HG03066 (cell line): Measurements from ENCODE around the gene PTPRN2.

Experiments
- ATAC-seq: cut with Tn5 transposase; IDR thresholded peaks from one replicate; pipeline ENCODE4 v1.9.1; 2021; ENCODE audit warnings: low read depth; ENCODE audit not compliant: unreplicated experiment

Gene PTPRN2

GRCh38 chr7:158020706-158021095, 566.9 kb downstream of the PTPRN2 start:
- ATAC-seq = no peak

GRCh38 chr7:158019726-158020705, 567.6 kb downstream of the PTPRN2 start:
- ATAC-seq = no peak

- ATAC-seq = no peak
Observed at GRCh38 chr7:158018971-158019645, 568.5 kb downstream of the PTPRN2 start.

GRCh38 chr7:158018098-158018762, 569.4 kb downstream of the PTPRN2 start:
- no peak for ATAC-seq

- ATAC-seq = no peak
Observed at GRCh38 chr7:158017111-158018097, 570.2 kb downstream of the PTPRN2 start.

GRCh38 chr7:158016180-158017097, 571.2 kb downstream of the PTPRN2 start:
- ATAC-seq = no peak

- no peak for ATAC-seq
Observed at GRCh38 chr7:158015403-158016179, 572.0 kb downstream of the PTPRN2 start.

- ATAC-seq = no peak
Observed at GRCh38 chr7:158014976-158015375, 572.6 kb downstream of the PTPRN2 start.

GRCh38 chr7:158013085-158013668, 574.4 kb downstream of the PTPRN2 start:
- no peak for ATAC-seq

- ATAC-seq = no peak
Observed at GRCh38 chr7:158011941-158012340, 575.7 kb downstream of the PTPRN2 start.

GRCh38 chr7:158010961-158011693, 576.5 kb downstream of the PTPRN2 start:
- ATAC-seq = no peak

GRCh38 chr7:158009886-158010285, 577.7 kb downstream of the PTPRN2 start:
- no peak for ATAC-seq

- no peak for ATAC-seq
Observed at GRCh38 chr7:158008267-158008666, 579.4 kb downstream of the PTPRN2 start.

- no peak for ATAC-seq
Observed at GRCh38 chr7:158007697-158008257, 579.8 kb downstream of the PTPRN2 start.

GRCh38 chr7:158006841-158007696, 580.6 kb downstream of the PTPRN2 start:
- no peak for ATAC-seq

GRCh38 chr7:158005531-158005930, 582.1 kb downstream of the PTPRN2 start:
- no peak for ATAC-seq
